A549 (cell line): ENCODE data around the gene IL4I1. TPM values are rescaled to one million over a fixed set of nuclear protein-coding genes. Genes with fewer than 3 reads are reported as not detected.
A peak's percentile ranks its signal among the peaks of the same experiment; 100 is the strongest.

Source experiments
- ATAC-seq, 2 experiments: fragments of 200-7000 bp in 1 of 2; fragments of >200 bp in 1 of 2; cut with Nextera tagmentation in 1 of 2; cut with Tn5 transposase in 1 of 2; 3 replicates each; pipeline versions ENCODE4 v1.8.0 to v1.9.1; 2018 to 2020; ENCODE audit warnings: mild to moderate bottlenecking in 1 of 2, moderate library complexity in 1 of 2
- CTCF ChIA-PET: fragments of 300-600 bp; sonication (Branson Sonifier 250); formaldehyde crosslinking; extraction: SDS; loops from one replicate; lab custom pipeline; 2021; ENCODE audit warnings: antibody characterized with exemption, inconsistent platforms; lab: Yijun Ruan, JAX
- POLR2A ChIA-PET: fragments of 350-600 bp; formaldehyde crosslinking; extraction: SDS; loops from one replicate; lab custom pipeline; 2021; ENCODE audit warnings: antibody characterized with exemption, inconsistent platforms; lab: Yijun Ruan, JAX
- DNase-seq, 2 experiments: peaks; one replicate each; pipeline versions ENCODE4 v3.0.0 to v3.0.0-alpha.2; 2011 to 2016; ENCODE audit warnings: low read depth in 1 of 2, low spot score in 1 of 2
- FAIRE-seq: peaks from 2 replicates; lab custom pipeline; 2011; peaks lifted over from hg19 to GRCh38; lab: Jason Lieb, UNC
- H3K27ac ChIP-seq, 2 experiments: fragments of >200 bp; sonication (Bioruptor Twin); formaldehyde crosslinking; 3 replicates each; pipeline ENCODE4 v1.5.1; 2016 to 2017
- H3K4me1 ChIP-seq: fragments of >200 bp; sonication (Bioruptor Twin); formaldehyde crosslinking; 3 replicates; pipeline ENCODE4 v1.6.1; 2016
- H3K4me2 ChIP-seq: fragments of >200 bp; sonication (Bioruptor Twin); formaldehyde crosslinking; 3 replicates; pipeline ENCODE4 v1.6.1; 2016
- H3K4me3 ChIP-seq: fragments of >200 bp; sonication (Bioruptor Twin); formaldehyde crosslinking; 3 replicates; pipeline ENCODE4 v1.5.1; 2016
- H3K9me3 ChIP-seq: fragments of >200 bp; sonication (Bioruptor Twin); formaldehyde crosslinking; 3 replicates; pipeline ENCODE4 v1.6.1; 2016
- CBX8 ChIP-seq: fragments of 200-600 bp; sonication (generic); IDR thresholded peaks from 2 replicates; pipeline ENCODE4 v1.6.1; 2016
- CHD2 ChIP-seq: fragments of 150-350 bp; IDR thresholded peaks from 2 replicates; pipeline ENCODE4 v1.6.1; 2014; ENCODE audit warnings: low read length; ENCODE audit not compliant: partially characterized antibody
- EP300 ChIP-seq, 2 experiments: fragments of >200 bp; sonication (Bioruptor Twin); formaldehyde crosslinking; IDR thresholded peaks; 2 replicates in 1 of 2; 3 replicates in 1 of 2; pipeline ENCODE4 v1.6.1; 2016 to 2017
- FOSB ChIP-seq: fragments of 250-450 bp; sonication (Bioruptor Pico); IDR thresholded peaks from 2 replicates; pipeline ENCODE4 v1.5.0; 2020; ENCODE audit warnings: mild to moderate bottlenecking, moderate library complexity
- GATA3 ChIP-seq: IDR thresholded peaks from 2 replicates; pipeline ENCODE4 v1.6.1; 2012; ENCODE audit warnings: borderline replicate concordance
- HEYL ChIP-seq: fragments of 250-450 bp; sonication (Bioruptor Pico); IDR thresholded peaks from 2 replicates; pipeline ENCODE4 v1.8.0; 2021; ENCODE audit warnings: mild to moderate bottlenecking, moderate library complexity
- HOXA7 ChIP-seq: fragments of 250-450 bp; sonication (Bioruptor Pico); IDR thresholded peaks from 2 replicates; pipeline ENCODE4 v1.5.0; 2020; ENCODE audit warnings: mild to moderate bottlenecking, moderate library complexity
- JUNB ChIP-seq: fragments of >200 bp; sonication (Bioruptor Twin); formaldehyde crosslinking; IDR thresholded peaks from 2 replicates; pipeline ENCODE4 v1.6.1; 2016
- MAZ ChIP-seq: fragments of 150-350 bp; IDR thresholded peaks from 2 replicates; pipeline ENCODE4 v1.6.1; 2014; ENCODE audit warnings: antibody characterized with exemption, low read depth, low read length, borderline replicate concordance
- MYC ChIP-seq: IDR thresholded peaks from 2 replicates; pipeline ENCODE4 v1.6.1; 2012; ENCODE audit warnings: mild to moderate bottlenecking, inconsistent platforms, low read length, improper control_type of control experiment, borderline replicate concordance
- NR3C1 ChIP-seq: fragments of >200 bp; sonication (Bioruptor Twin); formaldehyde crosslinking; IDR thresholded peaks from 3 replicates; pipeline ENCODE4 v1.6.1; 2017
- PHF8 ChIP-seq: fragments of 200-600 bp; sonication (generic); IDR thresholded peaks from 2 replicates; pipeline ENCODE4 v1.6.1; 2016; ENCODE audit warnings: low read depth, mild to moderate bottlenecking, antibody characterized with exemption, moderate library complexity, borderline replicate concordance
- POLR2A ChIP-seq: IDR thresholded peaks from 2 replicates; pipeline ENCODE4 v1.6.1; 2012; ENCODE audit warnings: mild to moderate bottlenecking, low read length
- RAD21 ChIP-seq, 2 experiments: fragments of >200 bp in 1 of 2; sonication (Bioruptor Twin) in 1 of 2; formaldehyde crosslinking in 1 of 2; IDR thresholded peaks in 1 of 2; conservative IDR thresholded peaks in 1 of 2; 2 replicates in 1 of 2; 3 replicates in 1 of 2; pipeline ENCODE4 v1.6.1; 2012 to 2018; ENCODE audit warnings: inconsistent platforms in 1 of 2
- RCOR1 ChIP-seq: fragments of 150-350 bp; IDR thresholded peaks from 2 replicates; pipeline ENCODE4 v1.6.1; 2014; ENCODE audit warnings: antibody characterized with exemption, low read length, low read depth
- RFX5 ChIP-seq: fragments of 450-650 bp; IDR thresholded peaks from 2 replicates; pipeline ENCODE4 v1.7.1; 2014; ENCODE audit warnings: antibody characterized with exemption, mild to moderate bottlenecking, moderate library complexity
- RNF2 ChIP-seq: fragments of 200-600 bp; sonication (generic); IDR thresholded peaks from 2 replicates; pipeline ENCODE4 v1.6.1; 2016; ENCODE audit warnings: low read depth, mild to moderate bottlenecking, antibody characterized with exemption, moderate library complexity, borderline replicate concordance
- SREBF2 ChIP-seq: fragments of 450-650 bp; IDR thresholded peaks from 2 replicates; pipeline ENCODE4 v1.6.1; 2014; ENCODE audit warnings: mild to moderate bottlenecking, moderate library complexity
- TFCP2L1 ChIP-seq: fragments of 250-450 bp; sonication (Bioruptor Pico); IDR thresholded peaks from 2 replicates; pipeline ENCODE4 v1.5.0; 2021; ENCODE audit warnings: mild to moderate bottlenecking
- ZFP36 ChIP-seq: fragments of 450-650 bp; IDR thresholded peaks from 2 replicates; pipeline ENCODE4 v1.6.1; 2014; ENCODE audit warnings: borderline replicate concordance; ENCODE audit not compliant: partially characterized antibody
- WGBS: methylation state at CpG from one replicate; pipeline ENCODE4 v1.1.6; 2017; ENCODE audit errors: missing lambda C conversion rate; 5-methylcytosine and 5-hydroxymethylcytosine counted together
- polyA plus RNA-seq, 4 experiments: library from polyadenylated mRNA; depleted of rRNA in 3 of 4; stranded (reverse); fragments of >200 nt; fragmentation: RNase III in 1 of 4; extraction: RNeasy Plus Mini Kit Qiagen cat#74134 plus additional on column Dnase treatment in 1 of 4; gene quantifications; 2 replicates in 3 of 4; 3 replicates in 1 of 4; pipeline ENCODE4 v1.2.3, GENCODE V29; 2011 to 2017
- TF ChIP-seq, protein P1 (sequence below): fragments of 150-350 bp; IDR thresholded peaks from 2 replicates; pipeline ENCODE4 v1.6.1; 2014; ENCODE audit warnings: low read depth, mild to moderate bottlenecking, low read length
- TF ChIP-seq, protein P2 (sequence below): IDR thresholded peaks from 2 replicates; pipeline ENCODE4 v1.6.1; 2012
- TF ChIP-seq, protein P3 (sequence below): IDR thresholded peaks from 2 replicates; pipeline ENCODE4 v1.6.1; 2012
- TF ChIP-seq, protein P4 (sequence below): fragments of 450-650 bp; IDR thresholded peaks from 2 replicates; pipeline ENCODE4 v1.6.1; 2014; ENCODE audit warnings: antibody characterized with exemption

Gene IL4I1
- polyA plus RNA-seq, 2 of the 4 experiments (the other 2 are of a cell fraction) = 0.18 to 0.62 TPM

- Histone ChIP-seq H3K9me3 (no peaks in the 10 kb centered on the region), H3K4me3 (no peak overlapping the region), H3K4me1 (peaks cover 14% of the 10 kb centered on the region; the same call in 2 of the 3 replicates), H3K27ac (no peak overlapping the region), H3K4me2 (no peak overlapping the region)
- FAIRE-seq (no peak), ATAC-seq (no peak), DNase-seq (no peak)
- ChIA-PET CTCF (interaction anchor here (0.5 to 1.4 kb wide), 5 partner anchors 8 to 196 kb away, joined by 3 to 6 read pairs (median 4); no protein-coding TSS in a partner anchor), POLR2A (no interaction called here)
- TF ChIP-seq, protein P1, sequence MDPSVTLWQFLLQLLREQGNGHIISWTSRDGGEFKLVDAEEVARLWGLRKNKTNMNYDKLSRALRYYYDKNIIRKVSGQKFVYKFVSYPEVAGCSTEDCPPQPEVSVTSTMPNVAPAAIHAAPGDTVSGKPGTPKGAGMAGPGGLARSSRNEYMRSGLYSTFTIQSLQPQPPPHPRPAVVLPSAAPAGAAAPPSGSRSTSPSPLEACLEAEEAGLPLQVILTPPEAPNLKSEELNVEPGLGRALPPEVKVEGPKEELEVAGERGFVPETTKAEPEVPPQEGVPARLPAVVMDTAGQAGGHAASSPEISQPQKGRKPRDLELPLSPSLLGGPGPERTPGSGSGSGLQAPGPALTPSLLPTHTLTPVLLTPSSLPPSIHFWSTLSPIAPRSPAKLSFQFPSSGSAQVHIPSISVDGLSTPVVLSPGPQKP = no peak
- no peak for TF ChIP-seq RCOR1
- no peak for TF ChIP-seq RAD21 (conservative IDR thresholded peaks at IDR 0.05 in 1 of 2, IDR thresholded peaks at IDR 0.05 in 1 of 2)
- TF ChIP-seq CBX8 = no peak
- no peak for TF ChIP-seq GATA3
- TF ChIP-seq HOXA7 (CRISPR knock-in tag) = no peak
- no peak for TF ChIP-seq RNF2
- TF ChIP-seq, protein P2, sequence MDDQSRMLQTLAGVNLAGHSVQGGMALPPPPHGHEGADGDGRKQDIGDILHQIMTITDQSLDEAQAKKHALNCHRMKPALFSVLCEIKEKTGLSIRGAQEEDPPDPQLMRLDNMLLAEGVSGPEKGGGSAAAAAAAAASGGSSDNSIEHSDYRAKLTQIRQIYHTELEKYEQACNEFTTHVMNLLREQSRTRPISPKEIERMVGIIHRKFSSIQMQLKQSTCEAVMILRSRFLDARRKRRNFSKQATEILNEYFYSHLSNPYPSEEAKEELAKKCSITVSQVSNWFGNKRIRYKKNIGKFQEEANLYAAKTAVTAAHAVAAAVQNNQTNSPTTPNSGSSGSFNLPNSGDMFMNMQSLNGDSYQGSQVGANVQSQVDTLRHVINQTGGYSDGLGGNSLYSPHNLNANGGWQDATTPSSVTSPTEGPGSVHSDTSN = no peak
- TF ChIP-seq NR3C1 = no peak
- TF ChIP-seq TFCP2L1 = no peak
- no peak for TF ChIP-seq ZFP36
- no peak for TF ChIP-seq MAZ
- no peak for TF ChIP-seq HEYL (CRISPR knock-in tag)
- TF ChIP-seq, protein P3, sequence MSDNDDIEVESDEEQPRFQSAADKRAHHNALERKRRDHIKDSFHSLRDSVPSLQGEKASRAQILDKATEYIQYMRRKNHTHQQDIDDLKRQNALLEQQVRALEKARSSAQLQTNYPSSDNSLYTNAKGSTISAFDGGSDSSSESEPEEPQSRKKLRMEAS = no peak
- TF ChIP-seq JUNB = no peak
- TF ChIP-seq FOSB (CRISPR knock-in tag) = no peak
- TF ChIP-seq CHD2 = no peak
- no peak for TF ChIP-seq RFX5
- TF ChIP-seq, protein P4, sequence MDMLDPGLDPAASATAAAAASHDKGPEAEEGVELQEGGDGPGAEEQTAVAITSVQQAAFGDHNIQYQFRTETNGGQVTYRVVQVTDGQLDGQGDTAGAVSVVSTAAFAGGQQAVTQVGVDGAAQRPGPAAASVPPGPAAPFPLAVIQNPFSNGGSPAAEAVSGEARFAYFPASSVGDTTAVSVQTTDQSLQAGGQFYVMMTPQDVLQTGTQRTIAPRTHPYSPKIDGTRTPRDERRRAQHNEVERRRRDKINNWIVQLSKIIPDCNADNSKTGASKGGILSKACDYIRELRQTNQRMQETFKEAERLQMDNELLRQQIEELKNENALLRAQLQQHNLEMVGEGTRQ = no peak
- 91% methylated on average over 5 of the region's 5 CpGs for WGBS
Observed at GRCh38 chr19:49940482-49940791, 43.8 kb upstream of the IL4I1 start.

- Histone ChIP-seq H3K4me2 (no peak overlapping the region), H3K9me3 (no peaks in the 10 kb centered on the region), H3K4me3 (no peak overlapping the region), H3K4me1 (peaks cover 14% of the 10 kb centered on the region; the same call in 2 of the 3 replicates), H3K27ac (no peak overlapping the region)
- FAIRE-seq (no peak), ATAC-seq (peak; percentile 26 to 61; a peak in 4 of 6 replicates)
- POLR2A ChIA-PET = no interaction called here
- WGBS = 58% methylated on average over 7 of the region's 7 CpGs
- TF ChIP-seq RNF2 (no peak), PHF8 (no peak), SREBF2 (no peak), MYC (no peak), POLR2A (no peak), EP300 (IDR thresholded peaks at IDR 0.05) (no peak)
- TF ChIP-seq, protein P3 = peak; percentile 64
- TF ChIP-seq, all 56 proteins: peak for 1
- DNase-seq = peak in 1 of 2 experiments; percentile 31
- CTCF ChIA-PET = interaction anchor here (0.5 to 7.5 kb wide), 8 partner anchors 9 to 196 kb away, joined by 4 to 121 read pairs (median 5); partner anchors contain the start of gene SIGLEC11
Observed at GRCh38 chr19:49939721-49940481, 43.2 kb upstream of the IL4I1 start.
